Activated T-helper 9 cell treated with anti-CD3 and anti-CD28 coated beads, Interleukin-2, amount 50 U/mL, for 16 hours (primary cell): ENCODE results near the gene SVIP.

Experiments used
- DNase-seq: peaks from one replicate; pipeline ENCODE4 v3.0.0-alpha.2; 2020; ENCODE audit warnings: low read depth

The SVIP gene

GRCh38 chr11:22792497-22792896, 37.1 kb downstream of the SVIP start:
- no peak for DNase-seq

GRCh38 chr11:22787551-22788162, 41.9 kb downstream of the SVIP start:
- no peak for DNase-seq

GRCh38 chr11:22787055-22787454, 42.5 kb downstream of the SVIP start:
- DNase-seq, result no peak

- DNase-seq, result no peak
These were observed 43.1 kb downstream of the SVIP start for GRCh38 chr11:22786475-22786874.

- no peak for DNase-seq
These were observed 44.4 kb downstream of the SVIP start for GRCh38 chr11:22785251-22785650.

- no peak for DNase-seq
These were observed 48.5 kb downstream of the SVIP start for GRCh38 chr11:22780952-22781593.

GRCh38 chr11:22779850-22780249, 49.8 kb downstream of the SVIP start:
- DNase-seq, result no peak

- DNase-seq, result no peak
These were observed 51.0 kb downstream of the SVIP start for GRCh38 chr11:22778642-22779041.

- DNase-seq, result no peak
These were observed 54.4 kb downstream of the SVIP start for GRCh38 chr11:22775248-22775647.

GRCh38 chr11:22774716-22775115, 54.9 kb downstream of the SVIP start:
- DNase-seq, result no peak

GRCh38 chr11:22769081-22769480, 60.5 kb downstream of the SVIP start:
- no peak for DNase-seq
